Limb (tissue), 2 donors: ENCODE results near the gene C7orf57.

Experiments used
- DNase-seq, 2 donors: peaks; one replicate each; pipeline ENCODE4 v3.0.0-alpha.2; 2016; ENCODE audit errors: extremely low spot score in 2 of 2

C7orf57 gene

DNA sequence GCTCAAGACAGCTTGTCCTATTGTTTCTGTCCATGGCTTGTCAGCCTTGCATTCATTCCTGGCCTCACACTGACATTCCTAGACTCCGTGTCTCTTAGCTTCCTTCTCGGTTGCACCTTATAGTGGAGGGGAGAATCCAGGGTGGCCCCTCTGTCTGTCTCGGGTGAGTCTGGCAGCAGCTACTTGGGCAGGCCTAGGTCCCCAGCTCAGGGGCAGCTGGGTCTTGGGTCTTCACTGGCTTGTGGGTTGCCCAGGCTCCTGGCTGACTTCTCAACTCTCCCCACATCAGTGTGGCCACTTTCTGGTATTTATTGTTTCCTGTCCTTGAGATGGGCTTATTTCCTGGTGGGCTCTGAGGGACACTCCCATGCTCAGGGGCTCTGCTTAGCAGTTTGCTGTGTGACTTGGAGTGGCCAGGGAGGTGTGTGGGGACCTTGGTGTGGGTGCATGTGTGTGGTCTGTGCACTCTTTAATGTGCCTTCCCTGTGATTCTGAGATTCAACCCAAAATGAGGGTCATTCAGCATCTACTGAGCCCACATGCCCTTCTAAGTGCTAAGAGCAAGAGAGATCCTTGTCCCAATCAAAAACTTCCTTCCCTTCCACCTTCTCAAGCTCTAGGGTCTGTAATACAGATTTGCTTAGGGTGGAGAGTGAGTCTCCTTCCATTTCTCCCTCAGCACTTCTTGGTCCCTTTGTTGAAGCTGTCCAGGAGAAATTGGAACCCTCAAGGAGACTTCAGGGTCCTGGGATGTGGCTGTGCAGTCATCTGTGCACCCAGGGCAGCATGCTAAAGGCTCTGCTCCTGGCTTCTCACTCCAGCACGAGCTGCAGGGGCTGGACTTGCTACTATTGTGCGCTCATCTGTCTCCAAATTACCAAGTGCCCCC lies 73.9 kb downstream of the C7orf57 start:
- DNase-seq = no peak

DNA sequence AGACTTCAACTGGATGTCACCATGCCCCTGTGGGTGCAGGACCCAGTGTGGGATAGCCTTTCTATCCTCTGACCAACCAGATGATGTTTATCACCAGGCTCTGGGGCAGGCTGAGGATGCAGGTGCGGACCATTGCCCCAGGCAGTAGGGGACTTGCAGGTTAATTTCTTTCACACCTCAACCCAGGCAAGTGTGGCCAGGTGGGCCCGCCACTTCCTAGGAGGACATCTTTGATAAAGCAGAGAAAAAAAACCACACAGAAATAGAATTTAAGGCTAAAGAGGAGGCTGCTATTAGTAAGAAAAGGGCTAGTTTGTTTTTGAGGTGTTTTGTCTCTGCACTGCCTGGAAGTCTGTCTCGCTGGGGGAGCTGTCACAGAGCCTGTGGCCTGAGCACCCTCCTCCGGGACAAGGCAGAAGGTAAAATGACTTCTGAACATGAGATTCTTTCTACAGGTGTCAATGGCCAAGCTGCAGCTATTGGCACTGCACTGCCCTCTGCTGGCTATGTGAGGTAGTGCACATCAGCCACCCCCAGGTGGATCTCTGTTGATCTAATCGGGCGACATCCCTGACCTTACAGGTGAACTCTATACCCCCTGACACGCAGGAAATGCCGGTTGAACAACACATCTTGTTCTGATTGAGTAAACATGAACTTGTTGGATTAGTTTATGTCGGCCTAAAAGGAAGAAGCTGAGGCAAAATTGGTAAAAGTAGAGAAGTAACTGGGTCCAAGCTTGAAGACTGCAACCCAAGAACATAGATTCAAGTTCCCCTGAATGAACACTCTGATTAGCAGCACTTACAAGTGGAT lies 74.7 kb downstream of the C7orf57 start:
- peak in 1 of 2 donors; percentile 81 for DNase-seq

DNA sequence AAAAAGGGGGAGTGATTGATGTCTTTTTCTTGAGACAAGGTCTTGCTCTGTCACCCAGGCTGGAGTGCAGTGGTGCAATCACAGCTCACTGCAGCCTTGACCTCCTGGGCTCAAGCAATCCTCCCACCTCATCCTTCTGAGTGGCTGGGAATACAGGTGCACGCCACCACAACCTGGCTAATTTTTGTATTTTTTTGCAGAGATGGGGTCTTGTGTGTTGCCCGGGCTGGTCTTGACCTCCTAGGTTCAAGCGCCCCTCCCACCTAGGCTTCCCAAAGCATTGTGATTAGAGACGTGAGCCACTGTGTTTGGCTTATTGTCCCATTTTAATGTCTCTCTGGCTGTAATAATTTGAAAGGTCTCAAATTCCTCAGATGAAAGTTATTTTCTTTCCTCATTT lies 75.5 kb downstream of the C7orf57 start:
- DNase-seq = no peak
